Measurements from ENCODE around the gene TFAP2B.

TFAP2B gene

DNA sequence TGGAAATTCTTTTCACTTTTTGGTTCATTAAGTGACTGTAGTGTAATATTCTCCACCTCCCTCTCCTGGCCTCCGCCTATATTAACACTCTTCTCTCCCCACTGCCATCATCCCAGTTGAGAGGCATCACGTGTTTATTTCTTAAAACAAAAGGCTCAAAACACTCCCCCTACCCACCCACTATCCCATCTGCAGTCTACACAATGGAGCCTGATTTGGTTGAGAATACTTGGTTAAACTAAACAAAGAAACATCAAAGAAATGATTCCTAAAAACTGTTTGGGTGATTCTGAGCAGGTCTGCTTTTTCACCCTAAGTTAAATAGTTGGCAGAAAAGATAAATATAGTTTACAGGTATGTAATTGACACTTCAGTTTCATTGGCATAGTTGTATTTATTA, 5.9 kb downstream of the TFAP2B start:
- no peak for DNase-seq (ENCODE audit: low spot score)

DNA sequence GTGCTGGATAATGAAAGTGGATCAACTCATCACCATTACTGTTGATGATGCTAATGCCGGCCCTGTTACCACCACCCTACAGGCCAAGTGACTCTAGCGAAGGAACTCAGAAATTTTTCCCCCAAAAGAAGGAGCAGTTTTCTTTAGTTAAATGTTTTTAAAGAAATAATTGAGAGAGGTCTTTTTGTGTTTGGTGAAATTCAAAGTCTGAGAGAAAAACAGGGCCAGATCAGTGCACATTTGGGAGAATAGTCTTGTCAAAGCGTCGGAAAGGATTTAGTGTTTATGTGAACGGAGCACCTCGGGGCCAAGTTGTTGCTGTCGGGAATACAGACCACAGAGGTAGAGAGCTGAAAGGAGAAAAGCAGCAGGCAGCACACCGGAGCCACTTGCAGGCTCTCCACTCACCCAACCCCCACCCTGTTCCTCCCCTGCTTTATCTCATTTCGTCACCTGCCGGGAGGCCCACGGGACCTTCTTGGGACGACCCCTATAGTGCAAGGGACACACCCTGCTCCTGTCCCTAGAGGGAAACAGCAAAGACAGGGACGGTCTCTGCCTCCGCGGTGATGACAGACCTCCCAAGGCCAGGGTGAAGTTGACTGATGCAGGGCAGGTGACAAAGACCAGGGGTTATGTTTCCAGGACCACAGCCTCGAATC, 6.8 kb downstream of the TFAP2B start:
- no peak for DNase-seq (ENCODE audit: low spot score)

DNA sequence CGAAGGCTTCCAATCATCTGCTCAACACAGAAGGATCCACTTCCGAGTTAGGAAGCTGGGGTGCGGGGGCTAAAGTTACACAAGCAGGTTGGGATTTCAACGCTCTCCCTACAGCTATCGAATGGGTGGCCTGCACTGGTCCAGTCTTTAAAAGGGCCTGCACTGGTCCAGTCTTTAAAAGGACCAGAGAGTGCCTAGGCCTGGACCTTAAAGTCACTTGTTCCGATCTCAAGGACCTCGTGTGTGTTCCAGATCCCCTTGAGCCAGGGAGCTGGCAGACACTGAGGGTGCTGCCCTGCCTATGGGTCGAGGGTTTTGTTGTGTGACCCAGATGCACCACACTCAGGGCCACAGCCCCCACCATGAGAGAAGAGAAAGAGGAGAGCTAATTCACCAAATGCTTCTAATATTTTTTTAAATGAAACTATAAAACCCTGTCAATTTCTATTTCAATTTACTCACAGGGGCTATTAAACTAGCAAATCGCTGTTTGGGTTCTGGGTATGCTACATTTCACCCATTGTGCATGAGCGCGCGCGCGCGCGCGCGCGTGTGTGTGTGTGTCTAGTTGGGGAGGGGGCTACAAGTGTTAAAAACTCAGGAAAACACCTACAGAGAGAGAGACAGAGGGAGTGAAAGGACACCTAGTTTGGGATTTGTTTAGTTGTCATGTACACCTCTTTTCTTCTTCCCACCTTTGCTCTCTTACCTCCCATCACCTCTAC, 7.5 kb downstream of the TFAP2B start:
- no peak for DNase-seq (ENCODE audit: low spot score)

DNA sequence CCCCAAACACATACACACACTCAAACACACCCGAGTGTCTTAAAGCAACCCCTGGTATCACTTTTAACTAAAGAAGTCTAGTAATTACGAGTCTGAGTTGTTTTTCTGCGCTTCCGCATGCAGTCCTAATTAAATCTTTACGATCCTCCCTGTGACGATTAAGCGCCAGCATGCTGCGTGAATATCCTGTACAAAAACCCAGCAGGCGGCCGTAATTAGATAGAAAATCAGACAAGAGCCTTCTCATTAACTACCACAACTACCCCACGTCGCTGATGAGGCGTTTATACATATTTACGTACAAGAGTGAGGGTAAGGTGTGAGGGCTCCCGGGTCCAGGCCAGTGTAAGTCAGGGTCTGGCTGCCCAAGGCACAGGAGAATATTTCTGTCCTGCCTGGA, 8.1 kb downstream of the TFAP2B start:
- no peak for DNase-seq (ENCODE audit: low spot score)

DNA sequence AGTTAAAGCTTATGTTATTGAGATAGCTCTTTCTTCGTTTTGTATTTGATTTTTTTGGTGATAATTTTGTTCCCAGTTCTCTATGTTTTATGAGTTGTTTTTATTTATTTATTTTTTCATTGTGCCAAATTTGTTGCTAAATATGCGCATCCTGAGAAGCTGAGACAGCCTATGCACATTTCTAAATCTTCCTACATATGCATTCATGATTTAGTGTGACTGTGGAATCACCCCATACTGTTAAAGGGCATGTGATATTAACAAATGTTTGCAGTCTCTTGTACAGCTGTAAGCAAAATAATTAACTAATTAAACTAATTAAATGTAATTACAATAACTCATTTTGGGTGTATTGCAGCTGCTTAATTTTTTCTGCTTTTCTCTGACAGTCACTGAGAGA, 10.4 kb downstream of the TFAP2B start:
- DNase-seq (ENCODE audit: low spot score): no peak

DNA sequence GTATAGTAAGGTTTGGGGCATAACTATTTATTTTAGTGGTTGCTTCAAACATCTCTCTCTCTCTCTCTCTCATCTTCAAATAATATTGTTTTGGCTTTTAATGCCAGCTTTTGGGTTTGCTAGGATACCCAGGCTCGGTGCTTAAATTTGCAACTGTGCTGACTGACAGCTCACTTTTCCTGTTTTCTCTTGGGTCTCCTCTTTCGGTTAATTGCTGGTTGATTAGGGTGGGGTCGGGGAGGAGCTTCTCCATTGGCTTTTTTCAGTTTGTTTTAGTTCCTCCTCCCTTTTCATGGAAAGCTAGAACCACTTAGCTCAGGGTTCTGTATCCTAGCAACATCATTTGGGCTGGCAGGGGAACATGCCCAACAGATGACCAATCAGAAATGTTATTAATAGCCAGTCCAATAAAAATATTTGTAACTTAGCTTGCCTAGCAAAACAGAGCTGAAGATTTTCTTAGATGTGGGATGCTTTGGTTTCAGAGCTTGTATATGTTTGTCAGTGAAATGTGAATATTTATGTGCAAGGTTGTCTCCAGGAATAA, 11.3 kb downstream of the TFAP2B start:
- DNase-seq (ENCODE audit: low spot score): no peak

DNA sequence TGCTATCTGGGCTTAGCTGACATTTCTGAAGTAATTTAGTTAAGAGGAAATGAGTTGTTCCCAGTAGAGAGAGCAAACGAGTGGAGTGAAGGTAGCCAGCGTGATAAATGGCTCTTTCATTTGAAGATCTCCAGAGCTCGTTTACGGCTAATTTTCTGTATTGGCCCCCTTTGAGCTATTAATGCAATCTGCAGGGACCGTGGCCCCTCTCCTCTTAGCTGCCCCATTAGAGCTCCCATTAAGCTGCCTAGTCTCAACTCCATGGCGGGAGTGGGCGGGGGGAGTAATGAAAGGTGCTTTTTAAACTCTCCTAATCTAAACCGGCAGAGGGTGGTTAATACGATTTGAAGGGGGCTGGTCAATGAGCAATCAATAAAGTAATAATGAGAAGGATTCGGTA, 12.5 kb downstream of the TFAP2B start:
- DNase-seq (ENCODE audit: low spot score): no peak

DNA sequence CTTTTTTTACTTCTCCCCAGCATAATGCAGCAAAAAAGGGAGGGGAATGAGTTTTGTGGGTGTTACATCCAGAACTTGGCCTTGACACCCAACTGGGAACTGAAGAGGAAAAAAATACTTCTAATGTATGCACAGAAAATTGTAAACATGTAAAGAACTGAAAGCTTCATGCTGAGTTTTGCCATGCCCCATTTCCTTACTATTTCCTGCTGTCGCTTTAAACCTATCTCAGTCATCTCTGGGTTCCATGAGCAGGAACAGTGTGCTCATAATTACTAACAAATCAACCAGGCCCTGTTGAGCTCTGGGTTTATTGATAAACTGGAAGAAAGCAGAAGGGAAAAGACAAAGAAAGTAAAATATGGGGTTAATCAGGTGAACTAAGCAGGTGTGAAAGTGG, 14.2 kb downstream of the TFAP2B start:
- no peak for DNase-seq (ENCODE audit: low spot score)

DNA sequence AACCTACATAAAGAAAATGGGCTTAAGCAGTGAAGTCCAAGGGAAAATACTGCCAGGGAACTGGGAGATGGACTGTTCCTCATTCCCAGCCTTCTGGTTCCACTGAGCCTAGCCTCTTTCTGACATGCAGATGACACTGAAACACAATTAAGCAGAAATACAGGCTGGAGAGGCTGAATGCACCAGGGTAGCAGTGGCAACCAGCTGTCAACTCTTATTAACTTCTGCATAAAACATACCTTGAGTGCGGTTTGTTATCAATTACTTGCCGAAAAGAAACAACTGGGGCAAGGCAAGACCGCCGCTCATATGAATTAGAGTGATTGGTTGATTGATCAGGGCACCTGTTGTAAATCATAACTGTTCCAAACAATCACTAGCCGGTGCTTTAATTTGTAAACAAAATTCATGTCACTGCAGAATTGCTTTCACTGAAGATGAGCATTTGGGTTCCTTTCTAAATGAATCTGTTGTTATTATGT, 16.3 kb downstream of the TFAP2B start:
- DNase-seq (ENCODE audit: low spot score): no peak

DNA sequence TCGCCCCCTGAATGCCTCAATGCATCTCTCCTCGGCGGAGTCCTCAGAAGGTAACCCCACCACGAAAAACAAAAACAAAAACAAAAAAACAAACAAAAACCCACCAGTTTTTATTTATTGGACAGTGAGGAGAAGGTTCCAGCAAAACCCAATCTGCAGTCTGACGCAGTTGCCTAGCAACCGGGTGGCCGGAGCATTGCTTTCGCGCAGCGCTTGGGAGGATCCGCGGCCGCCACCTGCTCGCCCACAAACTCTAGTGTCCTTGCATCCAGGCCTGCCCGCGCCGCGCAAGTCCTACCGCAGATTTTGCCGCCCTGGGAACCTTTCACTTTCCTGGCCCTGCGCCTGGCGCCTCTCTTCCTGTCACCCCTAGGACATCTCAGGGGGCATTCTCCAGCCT, 17.6 kb downstream of the TFAP2B start:
- no peak for DNase-seq (ENCODE audit: low spot score)

DNA sequence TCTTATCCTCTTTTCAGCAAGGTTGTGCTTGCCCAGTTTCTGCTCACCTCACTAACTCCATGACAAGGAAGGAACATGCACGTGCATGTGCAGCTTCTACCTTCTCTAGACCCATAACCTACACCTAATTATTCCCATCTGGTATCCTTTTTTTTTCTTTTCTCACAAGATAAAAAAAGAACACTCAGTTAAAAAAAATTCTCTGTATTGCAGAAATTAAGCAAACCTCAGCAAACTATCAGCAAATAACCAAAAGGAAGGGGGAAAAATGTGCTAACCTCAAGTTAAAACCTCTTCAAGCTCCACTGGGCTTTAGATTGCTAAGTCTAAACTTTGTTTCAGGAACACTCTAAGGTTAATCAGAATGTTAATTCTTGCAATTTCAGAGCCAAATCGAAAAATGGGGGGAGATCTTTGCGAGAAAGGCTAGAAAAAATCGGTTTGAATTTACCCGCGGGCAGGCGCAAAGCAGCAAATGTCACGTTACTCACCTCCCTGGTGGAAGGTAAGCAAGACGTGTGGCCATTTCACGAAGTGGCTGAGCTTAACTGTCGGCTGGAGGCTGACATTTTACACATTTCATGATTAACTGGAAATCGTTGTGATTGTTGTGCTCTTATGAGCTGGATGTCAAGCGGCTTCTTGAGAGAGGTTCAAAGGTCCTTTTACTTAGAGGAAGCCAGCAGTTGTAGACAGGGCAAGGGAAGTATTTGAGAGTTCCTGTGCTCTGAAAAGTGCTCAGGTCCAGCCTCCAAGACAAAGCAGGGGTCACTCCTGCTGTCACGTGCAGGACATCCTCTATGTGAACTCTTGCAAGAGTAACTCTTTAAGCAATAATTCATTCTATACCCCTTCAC, 19.1 kb downstream of the TFAP2B start:
- DNase-seq (ENCODE audit: low spot score): no peak

DNA sequence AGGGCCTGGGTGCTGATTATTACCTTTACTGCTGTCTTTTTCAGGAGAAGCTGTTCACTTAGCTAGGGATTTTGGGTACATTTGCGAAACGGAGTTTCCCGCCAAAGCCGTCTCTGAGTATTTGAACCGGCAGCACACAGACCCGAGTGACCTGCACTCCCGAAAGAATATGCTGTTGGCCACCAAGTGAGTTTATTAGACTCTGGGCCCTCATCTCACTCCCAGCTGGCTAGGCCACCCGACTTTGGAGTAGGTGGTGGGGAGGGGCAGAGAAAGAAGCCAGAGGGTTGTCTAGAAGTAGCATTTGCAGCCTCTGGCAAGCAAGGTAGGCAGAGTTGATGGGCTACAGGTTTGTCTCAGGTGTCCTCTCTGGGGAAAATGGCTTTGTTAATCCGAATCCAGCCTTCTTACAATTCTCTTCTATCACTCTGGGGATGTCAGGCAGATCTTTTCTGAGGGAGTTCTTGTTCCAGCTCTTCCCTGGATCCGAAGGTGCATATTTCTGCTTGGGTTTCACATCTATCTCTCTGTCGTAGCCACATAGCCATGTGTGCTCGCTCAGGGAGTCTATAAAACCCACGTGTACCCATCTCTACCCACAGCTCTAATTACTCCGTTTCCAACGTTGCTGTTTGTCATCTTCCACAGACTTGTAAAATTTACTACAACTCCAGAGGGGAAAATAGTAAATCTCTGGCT, 21.6 kb downstream of the TFAP2B start:
- DNase-seq (ENCODE audit: low spot score): no peak

DNA sequence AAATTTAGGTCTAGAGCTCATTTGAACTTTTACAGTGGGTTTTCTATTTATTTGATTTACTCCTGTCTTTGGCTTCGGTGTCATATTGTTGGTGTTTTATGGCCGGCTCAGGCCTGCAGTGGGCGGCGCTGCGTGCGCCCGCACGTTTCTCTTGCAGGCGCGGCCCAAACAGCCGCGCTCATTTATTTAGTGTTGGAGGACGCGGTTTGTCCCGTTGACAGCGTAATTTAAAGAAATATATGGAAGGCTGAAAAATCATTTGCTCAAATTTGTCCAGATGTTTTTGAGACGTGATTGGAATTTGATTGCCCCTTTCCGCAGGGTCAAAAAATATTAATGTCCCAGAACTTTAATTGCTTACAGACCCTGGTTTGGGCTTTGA, 22.1 kb downstream of the TFAP2B start:
- DNase-seq (ENCODE audit: low spot score): no peak

DNA sequence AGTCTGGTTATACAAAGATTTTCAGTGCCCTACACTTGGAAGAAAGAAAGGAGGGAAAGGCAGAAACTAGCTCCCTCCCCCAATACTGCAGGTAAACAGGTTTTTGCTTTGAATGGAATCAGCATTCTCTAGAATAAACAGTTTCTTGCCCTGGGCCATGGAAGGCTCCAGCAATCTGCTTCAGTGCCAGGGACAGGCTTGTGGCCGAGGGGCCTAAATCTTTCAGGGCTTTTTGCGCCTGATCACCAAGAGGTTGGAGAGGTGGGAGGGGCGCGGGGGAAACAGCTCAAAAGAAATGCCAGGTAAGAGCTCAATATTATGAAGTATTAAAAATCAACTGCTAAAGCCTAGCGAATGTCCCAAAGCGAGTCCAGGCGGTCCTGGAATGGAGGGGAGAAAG, 23.8 kb downstream of the TFAP2B start:
- DNase-seq (ENCODE audit: low spot score): no peak

DNA sequence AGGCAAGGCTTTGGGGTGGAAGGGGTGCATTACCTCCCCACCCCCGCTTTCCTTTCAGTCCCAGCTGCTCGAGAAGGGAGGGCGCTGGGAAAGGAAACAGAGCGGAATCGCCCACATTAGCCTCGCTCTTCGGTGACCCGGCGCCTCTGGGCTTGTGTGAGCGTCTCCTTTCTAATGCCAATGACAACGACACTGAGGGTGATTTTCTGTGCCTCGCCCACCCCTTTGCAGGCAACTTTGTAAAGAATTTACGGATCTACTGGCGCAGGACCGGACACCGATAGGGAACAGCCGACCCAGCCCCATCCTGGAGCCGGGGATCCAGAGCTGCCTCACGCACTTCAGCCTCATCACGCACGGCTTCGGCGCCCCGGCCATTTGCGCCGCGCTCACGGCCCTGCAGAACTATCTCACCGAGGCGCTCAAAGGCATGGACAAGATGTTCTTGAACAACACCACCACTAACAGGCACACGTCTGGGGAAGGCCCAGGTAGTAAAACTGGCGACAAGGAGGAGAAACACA, 24.3 kb downstream of the TFAP2B start:
- no peak for DNase-seq (ENCODE audit: low spot score)

DNA sequence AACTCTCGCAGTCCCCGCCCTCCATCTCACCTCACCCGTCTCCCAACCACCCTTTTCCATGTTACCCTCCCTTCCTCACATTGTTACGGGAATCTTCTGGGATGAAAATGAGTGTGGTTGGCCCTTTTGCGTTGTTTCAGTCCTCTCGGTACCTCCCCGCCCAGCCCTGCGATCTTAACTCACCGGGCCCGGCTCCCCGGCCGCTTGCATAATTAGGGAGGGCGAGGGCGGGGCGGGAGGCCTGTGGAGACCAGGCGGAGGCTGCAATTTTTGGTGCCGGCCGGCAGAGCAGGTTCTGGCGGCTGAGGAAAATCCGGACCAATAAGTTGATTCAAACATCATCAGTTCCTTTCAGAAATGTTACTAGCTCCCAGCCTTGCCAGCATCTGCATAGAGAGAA, 25.2 kb downstream of the TFAP2B start:
- no peak for DNase-seq (ENCODE audit: low spot score)

DNA sequence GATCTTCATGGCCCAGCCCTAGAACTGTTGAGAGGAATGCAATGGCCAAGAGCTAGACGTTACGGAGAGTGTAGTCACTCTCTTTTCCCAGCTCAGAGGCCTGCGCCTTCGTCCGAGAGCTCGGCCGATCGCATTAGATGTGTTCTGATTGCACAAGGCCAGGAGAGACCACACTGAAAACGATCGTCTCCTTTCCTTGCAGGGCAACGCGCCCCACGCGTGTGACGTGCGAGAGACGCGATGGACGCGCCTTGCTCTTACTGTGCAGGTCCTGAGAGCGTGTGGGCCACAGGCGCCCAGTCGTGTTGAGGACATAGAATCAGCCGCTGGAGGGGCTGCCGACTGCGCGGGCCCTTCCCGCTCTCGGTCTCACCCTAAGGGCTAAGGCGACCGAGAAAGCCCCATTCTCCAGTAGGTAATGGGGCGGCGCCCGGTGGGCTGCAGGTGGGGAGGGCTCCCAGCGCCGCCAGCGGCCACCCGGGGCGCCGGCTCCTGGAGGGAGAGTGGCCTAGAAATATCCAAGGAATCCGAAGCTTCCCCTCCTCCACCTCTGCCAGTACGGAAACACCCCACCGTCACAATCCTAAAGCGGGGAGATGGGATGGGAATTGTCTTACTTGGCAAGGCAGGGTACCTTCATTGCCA, 26.9 kb downstream of the TFAP2B start:
- no peak for DNase-seq (ENCODE audit: low spot score)

DNA sequence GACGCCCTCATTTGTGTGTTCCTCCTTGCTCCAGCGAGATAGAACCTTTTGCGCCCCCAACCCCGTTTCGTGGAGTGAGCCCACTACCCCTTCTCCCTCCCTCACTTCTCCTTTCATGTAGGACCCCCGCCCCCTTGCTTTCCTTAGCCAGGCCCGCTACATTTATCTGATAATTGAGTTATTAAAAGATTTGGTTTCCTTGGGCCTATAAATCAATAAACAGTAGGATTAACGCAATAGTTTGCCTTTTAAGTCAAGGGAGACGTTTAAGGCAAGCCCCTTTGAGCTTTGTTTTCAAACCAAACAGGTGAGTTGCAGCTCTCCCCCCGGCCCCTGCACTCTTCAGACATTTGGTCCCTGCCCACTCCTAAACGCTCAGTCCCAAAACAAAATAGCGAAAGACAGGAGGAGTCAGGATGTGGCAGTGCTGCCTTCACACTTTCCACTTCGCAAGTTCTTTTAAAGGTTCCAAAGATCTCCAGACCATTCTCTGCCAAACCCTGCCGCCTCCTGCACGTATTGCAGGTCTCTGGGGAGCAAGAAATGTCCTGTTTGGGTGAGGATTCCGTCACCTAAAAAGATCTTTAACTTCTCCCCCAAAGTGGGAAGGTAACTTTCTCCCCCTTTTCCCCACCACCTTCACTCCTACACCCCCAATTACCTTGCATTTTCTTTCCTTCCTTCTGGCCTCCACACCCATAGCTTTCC, 27.6 kb downstream of the TFAP2B start:
- DNase-seq (ENCODE audit: low spot score): no peak

DNA sequence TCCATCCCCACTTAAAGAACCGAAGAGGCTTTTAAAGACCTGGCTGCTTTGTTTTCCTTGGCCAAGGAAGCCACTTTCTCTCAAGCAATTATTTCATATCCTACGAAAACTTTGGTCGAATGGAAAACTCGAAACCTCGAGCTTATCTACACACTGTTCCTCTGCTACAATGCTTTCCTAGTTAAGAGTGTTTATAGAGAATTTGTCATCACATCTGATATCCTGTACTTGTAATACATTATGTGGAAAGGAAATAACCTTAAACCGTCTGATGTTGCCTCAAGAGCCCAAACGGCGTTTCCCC, 28.1 kb downstream of the TFAP2B start:
- DNase-seq (ENCODE audit: low spot score): no peak

DNA sequence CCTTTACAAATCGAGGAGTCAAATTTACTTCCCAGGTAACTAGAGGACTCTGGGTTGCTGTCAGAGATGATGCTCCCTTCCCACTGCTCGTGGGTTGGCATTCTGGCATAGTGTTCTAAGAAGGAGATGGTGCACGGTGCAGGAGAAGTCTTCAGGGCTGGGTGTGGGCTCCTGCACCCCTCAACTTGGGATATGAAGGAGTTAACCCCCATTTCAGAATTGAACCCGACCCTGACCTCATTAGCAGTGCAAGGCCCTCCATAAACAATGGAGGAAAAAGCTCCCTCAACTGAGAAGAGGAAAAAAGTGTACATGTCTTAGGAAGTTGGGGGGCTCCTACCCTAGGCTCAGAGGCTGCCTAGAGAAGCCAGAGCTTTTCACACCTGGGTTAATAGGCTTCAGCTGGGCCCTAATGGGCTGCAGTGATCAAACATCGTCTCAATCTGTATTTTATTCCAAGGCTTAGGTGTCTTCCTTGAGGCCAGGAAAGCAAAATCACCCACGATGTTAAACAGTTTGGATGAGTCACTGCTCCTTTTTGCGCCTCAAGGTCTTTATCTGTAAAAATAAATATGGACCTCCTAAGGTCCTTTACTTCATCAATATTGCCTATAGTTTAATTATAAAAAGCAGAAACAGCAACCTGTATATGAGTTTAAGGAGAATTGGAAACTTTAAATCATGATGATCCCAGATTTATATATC, 29.4 kb downstream of the TFAP2B start:
- DNase-seq (ENCODE audit: low spot score): no peak
